CD4-positive, alpha-beta memory T cell (primary cell): ENCODE results near the gene FAM200B. TPM values are rescaled to one million over a fixed set of nuclear protein-coding genes. Genes with fewer than 3 reads are reported as not detected.

ENCODE experiments used
- CTCF ChIA-PET: fragments of 350-600 bp; sonication (Branson Sonifier 250); formaldehyde crosslinking; loops from one replicate; lab custom pipeline; 2021; ENCODE audit warnings: inconsistent platforms; ENCODE audit not compliant: partially characterized antibody; lab: Charles Lee
- POLR2A ChIA-PET: fragments of 350-600 bp; sonication (Branson Sonifier 250); formaldehyde crosslinking; loops from one replicate; lab custom pipeline; 2021; ENCODE audit not compliant: partially characterized antibody; lab: Charles Lee
- DNase-seq, 5 donors: peaks; one replicate each; pipeline versions ENCODE4 v3.0.0 to v3.0.0-alpha.2; 2020 to 2022; ENCODE audit warnings: mixed read lengths in 1 of 5
- H3K27ac ChIP-seq: one replicate; pipeline ENCODE4 v1.7.0; 2013; ENCODE audit warnings: low read depth, low read length
- H3K27me3 ChIP-seq: 2 replicates; pipeline ENCODE4 v1.7.0; 2013; ENCODE audit warnings: mild to moderate bottlenecking, low read length, moderate library complexity; ENCODE audit not compliant: insufficient read depth
- H3K36me3 ChIP-seq: 2 replicates; pipeline ENCODE4 v1.7.0; 2013; ENCODE audit warnings: mild to moderate bottlenecking, low read length, moderate library complexity; ENCODE audit not compliant: insufficient read depth
- H3K4me1 ChIP-seq: 2 replicates; pipeline ENCODE4 v1.7.0; 2013; ENCODE audit warnings: mild to moderate bottlenecking, low read length, moderate library complexity; ENCODE audit not compliant: insufficient read depth
- H3K4me3 ChIP-seq, 2 donors: one replicate each; pipeline ENCODE4 v1.7.0; 2013; ENCODE audit warnings: low read length in 2 of 2, mild to moderate bottlenecking in 1 of 2
- H3K9me3 ChIP-seq, 2 donors: one replicate each; pipeline ENCODE4 v1.7.0; 2013; ENCODE audit warnings: low read length in 2 of 2, control low read depth in 1 of 2; ENCODE audit not compliant: control insufficient read depth in 1 of 2
- H3K27ac Mint-ChIP-seq, 7 donors: one replicate each; pipeline ENCODE4 v1.8.0; 2020 to 2021; ENCODE audit warnings: mixed read lengths in 7 of 7, mild to moderate bottlenecking in 6 of 7, inconsistent platforms in 3 of 7, moderate library complexity in 3 of 7
- H3K27me3 Mint-ChIP-seq, 2 donors: one replicate each; pipeline ENCODE4 v1.8.0; 2020 to 2021; ENCODE audit warnings: mixed read lengths in 2 of 2
- H3K36me3 Mint-ChIP-seq, 2 donors: one replicate each; pipeline ENCODE4 v1.8.0; 2020 to 2021; ENCODE audit warnings: mixed read lengths in 2 of 2, inconsistent platforms in 1 of 2, mild to moderate bottlenecking in 1 of 2
- H3K4me1 Mint-ChIP-seq, 4 donors: one replicate each; pipeline ENCODE4 v1.8.0; 2020 to 2021; ENCODE audit warnings: mixed read lengths in 4 of 4, mild to moderate bottlenecking in 1 of 4
- H3K4me3 Mint-ChIP-seq, 8 donors: one replicate each; pipeline ENCODE4 v1.8.0; 2020 to 2021; ENCODE audit warnings: mixed read lengths in 8 of 8, mild to moderate bottlenecking in 7 of 8, moderate library complexity in 6 of 8, inconsistent platforms in 3 of 8
- H3K9me3 Mint-ChIP-seq, 8 donors: one replicate each; pipeline ENCODE4 v1.8.0; 2020 to 2021; ENCODE audit warnings: mixed read lengths in 8 of 8, mild to moderate bottlenecking in 5 of 8, inconsistent platforms in 3 of 8, moderate library complexity in 1 of 8
- intact Hi-C: fragments of 100-400 bp; cut with micrococcal nuclease; formaldehyde crosslinking; loops from one replicate; pipeline ENCODE4 v1.15.1; 2023
- polyA plus RNA-seq, 2 donors: library from polyadenylated mRNA; unstranded; fragments of 300-500 nt; fragmentation: Illumina TruSeq; gene quantifications; one replicate each; pipeline ENCODE4 v1.2.3, GENCODE V29; 2021
- total RNA-seq, 2 experiments: library from RNA; stranded (reverse); gene quantifications; one replicate each; pipeline ENCODE4 v1.2.3, GENCODE V29; 2021

FAM200B gene
- total and polyA plus RNA-seq, 4 experiments from 2014 or later: 35.5 to 86.8 (median 54.2) TPM

GRCh38 chr4:15707363-15707715 is 25.7 kb downstream of the FAM200B start:
- Histone ChIP-seq H3K9me3 (no peaks in the 10 kb centered on the region), H3K27me3 (no peaks in the 10 kb centered on the region)
- peaks cover 0 to 4% (median 0%) of the 10 kb centered on the region in 8 donors for H3K9me3 Mint-ChIP-seq

DNA sequence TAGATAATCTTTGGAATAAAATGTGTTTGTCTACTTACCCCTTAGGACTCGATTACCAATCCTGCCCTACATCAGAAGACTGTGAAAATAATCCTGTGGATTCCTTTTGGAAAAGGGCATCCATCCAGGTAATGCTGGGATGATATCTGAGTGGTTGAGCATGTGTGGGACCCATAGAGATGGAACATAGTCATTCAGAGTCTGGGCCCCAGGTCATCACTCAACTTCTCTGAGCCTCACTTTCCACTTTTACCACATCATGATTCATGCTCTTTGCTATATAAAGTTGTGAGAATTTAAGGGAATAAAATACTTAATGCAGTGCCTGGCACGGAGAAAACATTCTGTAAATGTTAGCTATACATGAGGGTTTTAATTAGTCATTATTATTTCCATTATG is 30.1 kb downstream of the FAM200B start:
- Histone ChIP-seq H3K4me1 (no peaks in the 10 kb centered on the region), H3K27ac (no peak overlapping the region), H3K27me3 (no peaks in the 10 kb centered on the region), H3K36me3 (no peaks in the 10 kb centered on the region), H3K4me3 (no peak overlapping the region), H3K9me3 (no peaks in the 10 kb centered on the region)
- ChIA-PET POLR2A (no interaction called here), CTCF (interaction anchor here (1.1 kb wide), 1 partner anchor 9 kb away, joined by 3 read pairs; no protein-coding TSS in a partner anchor)
- Mint-ChIP-seq H3K27ac (no peak overlapping the region), H3K27me3 (no peaks in the 10 kb centered on the region), H3K36me3 (no peaks in the 10 kb centered on the region), H3K4me3 (no peak overlapping the region), H3K4me1 (no peaks in the 10 kb centered on the region), H3K9me3 (peaks cover 0 to 4% (median 0%) of the 10 kb centered on the region in 8 donors)
- no peak for DNase-seq
- intact Hi-C loops: no loop called here

More at GRCh38 chr4:15707363-15707715, 25.7 kb downstream of the FAM200B start:
- no peak overlapping the region for H3K4me3 Mint-ChIP-seq
- DNase-seq: no peak
- POLR2A ChIA-PET: no interaction called here
- Histone ChIP-seq H3K36me3 (no peaks in the 10 kb centered on the region), H3K27ac (no peak overlapping the region), H3K4me1 (peaks cover 1% of the 10 kb centered on the region), H3K4me3 (no peak overlapping the region)
- no peak overlapping the region for H3K27ac Mint-ChIP-seq
- intact Hi-C loops: no loop called here
- peaks cover 4 to 16% (median 12%) of the 10 kb centered on the region in 4 donors for H3K4me1 Mint-ChIP-seq
- H3K27me3 Mint-ChIP-seq: no peaks in the 10 kb centered on the region
- CTCF ChIA-PET: interaction anchor here (1.0 kb wide), 1 partner anchor 9 kb away, joined by 3 read pairs; no protein-coding TSS in a partner anchor
- H3K36me3 Mint-ChIP-seq: no peaks in the 10 kb centered on the region

DNA sequence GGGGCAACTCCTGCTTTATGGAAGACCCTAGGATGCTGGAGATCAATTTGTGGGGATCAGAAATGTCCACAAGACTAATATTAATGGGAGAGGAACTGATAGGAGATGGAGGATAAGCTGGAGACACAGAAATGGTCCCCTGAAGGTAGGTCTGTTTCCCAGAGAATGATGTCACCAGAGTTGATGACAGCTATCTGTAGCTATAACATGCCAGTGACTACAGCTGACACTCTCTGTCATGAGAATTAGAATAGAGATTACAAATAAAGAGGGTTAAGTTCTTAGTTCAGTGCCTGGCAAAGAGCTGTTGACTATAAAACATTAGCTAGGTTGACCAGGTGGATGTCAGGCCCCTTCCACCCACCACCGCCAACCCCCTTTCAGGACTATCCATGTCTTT is 30.6 kb downstream of the FAM200B start:
- Histone ChIP-seq H3K27me3 (no peaks in the 10 kb centered on the region), H3K36me3 (no peaks in the 10 kb centered on the region), H3K27ac (no peak overlapping the region), H3K4me1 (no peaks in the 10 kb centered on the region), H3K4me3 (no peak overlapping the region), H3K9me3 (no peaks in the 10 kb centered on the region)
- POLR2A ChIA-PET: no interaction called here
- CTCF ChIA-PET: interaction anchor here (1.1 kb wide), 1 partner anchor 10 kb away, joined by 3 read pairs; no protein-coding TSS in a partner anchor
- DNase-seq: no peak
- Mint-ChIP-seq H3K27me3 (no peaks in the 10 kb centered on the region), H3K4me1 (no peaks in the 10 kb centered on the region), H3K9me3 (peaks cover 0 to 4% (median 0%) of the 10 kb centered on the region in 8 donors), H3K36me3 (no peaks in the 10 kb centered on the region), H3K4me3 (no peak overlapping the region), H3K27ac (no peak overlapping the region)
- intact Hi-C loops: no loop called here

GRCh38 chr4:15714141-15714540 is 32.5 kb downstream of the FAM200B start:
- no peaks in the 10 kb centered on the region for H3K4me1 ChIP-seq
- H3K36me3 Mint-ChIP-seq: no peaks in the 10 kb centered on the region
- no peak for DNase-seq
- H3K36me3 ChIP-seq: no peaks in the 10 kb centered on the region
- POLR2A ChIA-PET: no interaction called here
- H3K27ac ChIP-seq: no peak overlapping the region
- intact Hi-C loops: no loop called here
- no peaks in the 10 kb centered on the region for H3K9me3 ChIP-seq
- H3K27me3 Mint-ChIP-seq: no peaks in the 10 kb centered on the region
- peaks cover 0 to 4% (median 0%) of the 10 kb centered on the region in 8 donors for H3K9me3 Mint-ChIP-seq
- no peaks in the 10 kb centered on the region for H3K27me3 ChIP-seq
- CTCF ChIA-PET: interaction anchor here (1.4 kb wide), 1 partner anchor 8 kb away, joined by 3 read pairs; no protein-coding TSS in a partner anchor
- no peaks in the 10 kb centered on the region for H3K4me1 Mint-ChIP-seq
- no peak overlapping the region for H3K4me3 ChIP-seq
- no peak overlapping the region for H3K27ac Mint-ChIP-seq
- H3K4me3 Mint-ChIP-seq: no peak overlapping the region

- Histone ChIP-seq H3K36me3 (no peaks in the 10 kb centered on the region), H3K4me1 (no peaks in the 10 kb centered on the region), H3K27ac (no peak overlapping the region), H3K4me3 (no peak overlapping the region), H3K9me3 (no peaks in the 10 kb centered on the region), H3K27me3 (no peaks in the 10 kb centered on the region)
- POLR2A ChIA-PET: no interaction called here
- Mint-ChIP-seq H3K9me3 (peaks cover 0 to 4% (median 0%) of the 10 kb centered on the region in 8 donors), H3K27ac (no peak overlapping the region), H3K4me3 (no peak overlapping the region), H3K27me3 (no peaks in the 10 kb centered on the region), H3K36me3 (no peaks in the 10 kb centered on the region), H3K4me1 (no peaks in the 10 kb centered on the region)
- intact Hi-C loops: no loop called here
- no peak for DNase-seq
- CTCF ChIA-PET: interaction anchor here (1.2 kb wide), 1 partner anchor 91 kb away, joined by 3 read pairs; no protein-coding TSS in a partner anchor
Observed at GRCh38 chr4:15714646-15715435, 33.2 kb downstream of the FAM200B start.

DNA sequence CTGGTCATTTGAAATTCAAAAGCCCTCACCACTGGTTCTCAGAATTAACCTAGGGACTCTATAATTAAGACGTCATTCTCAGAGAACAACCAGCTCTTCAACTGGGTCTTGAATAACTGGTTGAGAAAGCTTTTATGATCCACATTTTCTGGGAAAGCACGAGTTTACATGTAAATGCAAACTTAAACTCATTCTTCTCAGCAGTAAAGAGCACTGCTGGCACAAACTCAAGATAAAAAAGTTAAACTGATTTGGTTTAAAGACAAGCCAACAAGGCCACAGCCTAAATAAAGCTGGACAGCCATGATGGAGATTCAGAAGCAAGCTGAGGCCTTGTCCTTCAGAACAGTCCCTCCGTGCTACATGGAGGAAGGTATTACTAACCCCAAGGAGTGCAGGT is 34.5 kb downstream of the FAM200B start:
- intact Hi-C loops: no loop called here
- DNase-seq: no peak
- Histone ChIP-seq H3K4me1 (no peaks in the 10 kb centered on the region), H3K27me3 (no peaks in the 10 kb centered on the region), H3K9me3 (no peaks in the 10 kb centered on the region), H3K27ac (no peak overlapping the region), H3K36me3 (no peaks in the 10 kb centered on the region), H3K4me3 (no peak overlapping the region)
- Mint-ChIP-seq H3K27ac (no peak overlapping the region), H3K9me3 (no peaks in the 10 kb centered on the region), H3K4me3 (no peak overlapping the region), H3K4me1 (no peaks in the 10 kb centered on the region), H3K27me3 (no peaks in the 10 kb centered on the region), H3K36me3 (no peaks in the 10 kb centered on the region)
- CTCF ChIA-PET: interaction anchor here (1.2 to 1.5 kb wide), 2 partner anchors 9 to 90 kb away, joined by 3 read pairs; no protein-coding TSS in a partner anchor
- POLR2A ChIA-PET: no interaction called here

DNA sequence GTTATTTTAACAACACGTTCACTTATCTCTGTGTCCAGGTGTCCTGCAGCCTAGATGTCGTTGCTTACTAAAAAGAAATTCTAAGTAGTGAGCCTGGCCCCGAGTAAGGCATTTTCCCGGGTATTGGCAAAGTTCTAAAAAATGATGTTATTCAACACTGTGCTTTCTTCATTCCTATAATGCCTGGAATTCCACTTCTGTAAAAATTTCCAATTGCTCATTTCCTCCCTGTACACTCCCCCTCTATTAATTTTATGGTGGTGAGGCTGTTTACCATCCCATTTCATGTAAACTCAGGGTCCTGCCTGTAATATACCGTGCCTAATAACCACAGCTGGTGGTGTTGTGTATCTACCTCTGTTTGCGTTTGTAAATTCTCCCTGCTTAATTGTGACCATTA is 35.5 kb downstream of the FAM200B start:
- H3K36me3 Mint-ChIP-seq: no peaks in the 10 kb centered on the region
- no peak overlapping the region for H3K27ac ChIP-seq
- CTCF ChIA-PET: interaction anchor here (1.5 kb wide), 1 partner anchor 10 kb away, joined by 3 read pairs; no protein-coding TSS in a partner anchor

More for the DNA sequence above, 35.5 kb downstream of the FAM200B start:
- Mint-ChIP-seq H3K4me3 (no peak overlapping the region), H3K9me3 (no peaks in the 10 kb centered on the region), H3K27ac (no peak overlapping the region), H3K4me1 (no peaks in the 10 kb centered on the region), H3K27me3 (no peaks in the 10 kb centered on the region)
- Histone ChIP-seq H3K9me3 (no peaks in the 10 kb centered on the region), H3K4me3 (no peak overlapping the region), H3K4me1 (no peaks in the 10 kb centered on the region), H3K27me3 (no peaks in the 10 kb centered on the region), H3K36me3 (no peaks in the 10 kb centered on the region)
- POLR2A ChIA-PET: no interaction called here
- intact Hi-C loops: no loop called here
- no peak for DNase-seq
